Renal cortical epithelial cell (primary cell): ENCODE measurements around the gene STX3. TPM values are rescaled to one million over a fixed set of nuclear protein-coding genes. Genes with fewer than 3 reads are reported as not detected.
"Not testable (repeated sequence)": the region's sequence is repeated elsewhere in the genome, so short reads cannot be mapped to it uniquely, and the experiment has no call there.

Experiments
- DNase-seq: peaks from one replicate; pipeline ENCODE4 v3.0.0-alpha.2; 2011; ENCODE audit warnings: low read depth
- total RNA-seq: library from RNA; depleted of rRNA; stranded (reverse); fragments of >200 nt; gene quantifications from 2 replicates; pipeline ENCODE4 v1.2.3, GENCODE V29; 2014

STX3 gene
- total RNA-seq, 1 donor from 2014 or later: 91.6 TPM

DNA sequence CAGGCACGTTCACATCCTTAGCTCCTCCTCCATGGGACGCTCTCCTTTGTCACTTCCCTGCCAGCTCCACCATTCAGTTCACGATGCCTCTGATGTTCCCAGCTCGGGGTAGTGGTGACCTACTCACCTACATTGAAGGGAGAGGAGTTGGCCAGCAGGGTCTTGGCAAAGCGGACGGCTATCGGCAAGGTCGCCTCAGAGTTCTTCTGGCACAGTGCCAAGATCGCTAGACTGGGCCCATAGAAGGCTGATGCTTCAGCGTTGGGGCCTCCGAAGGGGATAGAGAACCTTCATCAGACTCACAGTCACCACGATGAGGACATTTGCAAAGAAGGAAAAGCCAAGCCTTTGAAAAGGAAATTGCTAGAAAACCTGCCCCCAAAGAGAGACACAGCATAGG is 87.1 kb downstream of the STX3 start:
- DNase-seq: no peak

GRCh38 chr11:59845399-59845798 is 90.2 kb downstream of the STX3 start, which contains the start of gene CBLIF:
Gene CBLIF (minus strand): TSS chr11:59845499. CDS start chr11:59845453, 46 bp downstream.
- DNase-seq: no peak

- DNase-seq: no peak
Observed at GRCh38 chr11:59846556-59846955, 91.4 kb downstream of the STX3 start.

DNA sequence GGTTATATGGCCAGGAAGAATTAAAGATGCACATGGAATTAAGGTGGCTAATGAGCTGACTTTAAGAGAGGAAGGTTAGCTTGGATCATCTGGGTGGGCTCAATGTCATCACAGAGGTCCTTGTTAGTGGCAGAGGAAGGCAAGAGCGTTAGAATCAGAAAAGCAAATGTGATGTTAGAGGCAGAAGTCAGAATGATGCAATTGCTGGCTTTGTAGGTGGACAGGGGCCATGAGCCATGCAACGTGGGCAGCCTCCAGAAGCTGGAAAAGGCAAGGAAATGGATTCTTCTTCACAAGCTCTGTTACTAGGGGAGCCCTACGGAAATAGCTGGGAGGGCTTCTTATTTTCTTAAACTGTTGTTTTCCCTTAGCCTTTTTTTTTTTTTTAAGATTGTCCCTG is 92.5 kb downstream of the STX3 start:
- DNase-seq: no peak

DNA sequence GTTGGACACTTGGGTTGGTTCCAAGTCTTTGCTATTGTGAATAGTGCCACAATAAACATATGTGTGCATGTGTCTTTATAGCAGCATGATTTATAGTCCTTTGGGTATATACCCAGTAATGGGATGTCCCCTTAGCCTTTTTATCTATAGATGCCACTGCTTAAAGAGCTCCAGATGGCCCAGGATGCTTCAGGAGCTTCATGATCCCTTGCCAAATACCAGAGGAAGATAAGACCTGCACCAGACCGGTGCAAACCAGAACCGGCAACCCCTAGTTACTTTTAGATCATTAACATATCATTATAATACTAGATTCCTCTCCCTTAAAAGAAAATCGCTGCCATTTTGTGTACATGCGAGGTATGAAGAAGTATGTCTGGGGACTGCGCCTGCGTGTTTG is 93.3 kb downstream of the STX3 start:
- not testable (repeated sequence) for DNase-seq

GRCh38 chr11:59849129-59849528 is 94.0 kb downstream of the STX3 start:
- DNase-seq: peak; percentile 99

DNA sequence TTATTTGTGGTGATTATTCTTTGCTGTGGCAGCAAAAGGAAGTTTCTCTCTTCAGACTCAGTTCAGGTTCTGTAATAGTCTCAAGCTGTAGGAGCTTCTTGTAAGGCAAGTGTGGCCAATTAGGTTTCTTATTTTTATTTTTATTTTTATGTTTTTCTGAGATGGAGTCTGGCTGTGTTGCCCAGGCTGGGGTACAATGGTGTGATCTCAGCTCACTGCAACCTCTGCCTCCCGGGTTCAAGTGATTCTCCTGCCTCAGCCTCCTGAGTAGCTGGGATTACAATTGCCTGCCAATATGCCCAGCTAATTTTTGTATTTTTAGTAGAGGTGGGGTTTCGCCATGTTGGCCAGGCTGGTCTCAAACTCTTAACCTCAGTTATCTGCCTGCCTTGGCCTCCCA is 94.4 kb downstream of the STX3 start:
- DNase-seq: not testable (repeated sequence)

- DNase-seq: not testable (repeated sequence)
Observed at GRCh38 chr11:59851416-59851815, 96.2 kb downstream of the STX3 start.

DNA sequence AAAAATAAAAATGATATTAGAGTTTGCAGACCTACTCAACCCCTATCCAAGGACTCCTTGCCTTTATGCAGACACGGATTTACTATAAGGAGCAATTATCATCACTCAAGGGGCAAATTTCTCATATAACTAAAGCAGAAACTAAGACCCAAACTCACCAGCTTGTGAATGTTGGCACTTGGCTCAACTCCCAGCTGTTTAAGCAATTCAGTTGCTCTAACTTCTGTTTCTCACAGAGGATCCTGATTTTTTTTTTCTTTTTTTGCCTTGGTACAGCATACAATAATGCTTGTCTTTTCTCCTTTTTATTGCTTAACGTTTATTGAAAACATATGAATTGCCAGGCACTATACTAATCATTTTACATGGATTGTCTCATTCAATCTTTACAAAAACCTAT is 99.7 kb downstream of the STX3 start:
- peak; percentile 29 for DNase-seq

Other genes with a start within 250 kb of the STX3 start
- not detected in 2 replicates for gene OR4D9, start 243.8 kb upstream of the STX3 start, total RNA-seq
- gene OSBP, start 139.6 kb upstream of the STX3 start, total RNA-seq: 32.0 and 71.3 TPM in 2 replicates
- gene PATL1, start 86.3 kb upstream of the STX3 start, total RNA-seq: 6.3 and 20.6 TPM in 2 replicates
- not detected in 2 replicates for gene OR10V1, start 41.5 kb upstream of the STX3 start, total RNA-seq
- gene MRPL16, start 55.4 kb downstream of the STX3 start, total RNA-seq: 43.2 and 43.9 TPM in 2 replicates
- gene CBLIF, start 90.1 kb downstream of the STX3 start, total RNA-seq: not detected in 2 replicates
- 1.9 TPM in 1 of 2 replicates, not detected in the other for gene TCN1, start 111.1 kb downstream of the STX3 start, total RNA-seq
- not detected in 2 replicates for gene OOSP3, start 123.4 kb downstream of the STX3 start, total RNA-seq
- 0.45 TPM in 1 of 2 replicates, not detected in the other for gene OOSP1, start 183.1 kb downstream of the STX3 start, total RNA-seq
- not detected in 2 replicates for gene OOSP4A, start 208.7 kb downstream of the STX3 start, total RNA-seq